SK-N-MC (cell line): ENCODE data around the gene CCDC27.

Experiments used
- DNase-seq: peaks from one replicate; pipeline ENCODE4 v3.0.0-alpha.2; 2011; ENCODE audit warnings: low read depth, low spot score
- H3K27ac ChIP-seq: fragments of 200-600 bp; sonication (generic); 2 replicates; pipeline ENCODE4 v1.5.1; 2016; ENCODE audit warnings: mixed run types
- H3K36me3 ChIP-seq: fragments of 200-600 bp; sonication (generic); 2 replicates; pipeline ENCODE4 v1.6.1; 2017; ENCODE audit warnings: antibody characterized with exemption, low read length, mixed read lengths; ENCODE audit not compliant: insufficient read depth
- H3K4me3 ChIP-seq: fragments of 200-600 bp; sonication (generic); 2 replicates; pipeline ENCODE4 v1.5.1; 2016
- H3K9ac ChIP-seq: fragments of 200-600 bp; sonication (generic); 2 replicates; pipeline ENCODE4 v1.8.0; 2017; ENCODE audit warnings: mixed run types, mixed read lengths; ENCODE audit not compliant: insufficient read length
- H3K9me3 ChIP-seq: fragments of 200-600 bp; sonication (generic); 2 replicates; pipeline ENCODE4 v1.6.1; 2017; ENCODE audit warnings: low read depth, mild to moderate bottlenecking, antibody characterized with exemption, low read length, moderate library complexity, mixed read lengths
- EZH2 ChIP-seq: fragments of 200-600 bp; sonication (generic); IDR thresholded peaks from one replicate; pipeline ENCODE4 v1.6.1; 2017; ENCODE audit warnings: antibody characterized with exemption
- FOXP2 ChIP-seq: optimal IDR thresholded peaks from 2 replicates; pipeline ENCODE3; 2011; ENCODE audit warnings: mild to moderate bottlenecking, moderate library complexity; ENCODE audit not compliant: insufficient read depth; ENCODE audit errors: extremely low read length, control extremely low read depth
- POLR2AphosphoS5 ChIP-seq: IDR thresholded peaks from 2 replicates; pipeline ENCODE4 v1.6.1; 2012; ENCODE audit warnings: mild to moderate bottlenecking, low read depth, low read length, borderline replicate concordance

Gene CCDC27

GRCh38 chr1:3708791-3709190, 43.5 kb upstream of the CCDC27 start:
- Histone ChIP-seq H3K4me3 (no peak overlapping the region), H3K27ac (no peak overlapping the region), H3K9me3 (no peaks in the 10 kb centered on the region), H3K9ac (no peak overlapping the region), H3K36me3 (no peaks in the 10 kb centered on the region)
- TF ChIP-seq EZH2: no peak
- no peak for TF ChIP-seq FOXP2
- TF ChIP-seq POLR2AphosphoS5: no peak
- no peak for DNase-seq

GRCh38 chr1:3710251-3710650, 42.0 kb upstream of the CCDC27 start:
- H3K4me3 ChIP-seq: no peak overlapping the region
- no peak for DNase-seq
- H3K9ac ChIP-seq: no peak overlapping the region
- H3K9me3 ChIP-seq: no peaks in the 10 kb centered on the region
- H3K36me3 ChIP-seq: no peaks in the 10 kb centered on the region
- TF ChIP-seq POLR2AphosphoS5: no peak
- no peak for TF ChIP-seq FOXP2
- TF ChIP-seq EZH2: no peak
- no peak overlapping the region for H3K27ac ChIP-seq

GRCh38 chr1:3711381-3711779, 40.9 kb upstream of the CCDC27 start:
- Histone ChIP-seq H3K4me3 (no peak overlapping the region), H3K9me3 (no peaks in the 10 kb centered on the region), H3K9ac (no peak overlapping the region), H3K36me3 (no peaks in the 10 kb centered on the region), H3K27ac (no peak overlapping the region)
- no peak for DNase-seq
- no peak for TF ChIP-seq EZH2
- TF ChIP-seq POLR2AphosphoS5: no peak
- no peak for TF ChIP-seq FOXP2

- H3K27ac ChIP-seq: no peak overlapping the region
- no peak overlapping the region for H3K4me3 ChIP-seq
- no peaks in the 10 kb centered on the region for H3K36me3 ChIP-seq
- H3K9ac ChIP-seq: no peak overlapping the region
- DNase-seq: no peak
- H3K9me3 ChIP-seq: no peaks in the 10 kb centered on the region
- no peak for TF ChIP-seq EZH2
These were observed 40.3 kb upstream of the CCDC27 start for GRCh38 chr1:3711780-3712451.

GRCh38 chr1:3712573-3713535, 39.4 kb upstream of the CCDC27 start:
- no peaks in the 10 kb centered on the region for H3K36me3 ChIP-seq
- no peak overlapping the region for H3K9ac ChIP-seq
- TF ChIP-seq EZH2: no peak
- TF ChIP-seq FOXP2: no peak
- no peak for TF ChIP-seq POLR2AphosphoS5
- no peak overlapping the region for H3K27ac ChIP-seq
- no peak for DNase-seq
- H3K9me3 ChIP-seq: no peaks in the 10 kb centered on the region
- no peak overlapping the region for H3K4me3 ChIP-seq

GRCh38 chr1:3713840-3714239, 38.4 kb upstream of the CCDC27 start:
- H3K4me3 ChIP-seq: no peak overlapping the region
- no peaks in the 10 kb centered on the region for H3K36me3 ChIP-seq
- no peak for DNase-seq
- no peak overlapping the region for H3K9ac ChIP-seq
- no peak overlapping the region for H3K27ac ChIP-seq
- no peak for TF ChIP-seq EZH2
- no peak for TF ChIP-seq POLR2AphosphoS5
- TF ChIP-seq FOXP2: no peak
- H3K9me3 ChIP-seq: no peaks in the 10 kb centered on the region

GRCh38 chr1:3714284-3714741, 37.9 kb upstream of the CCDC27 start:
- no peak overlapping the region for H3K4me3 ChIP-seq
- H3K9ac ChIP-seq: no peak overlapping the region
- no peak for DNase-seq
- H3K27ac ChIP-seq: no peak overlapping the region
- no peak for TF ChIP-seq FOXP2
- TF ChIP-seq POLR2AphosphoS5: no peak
- no peak for TF ChIP-seq EZH2
- H3K36me3 ChIP-seq: no peaks in the 10 kb centered on the region
- H3K9me3 ChIP-seq: no peaks in the 10 kb centered on the region

- DNase-seq: no peak
- H3K36me3 ChIP-seq: no peaks in the 10 kb centered on the region
- H3K27ac ChIP-seq: no peak overlapping the region
- no peak for TF ChIP-seq FOXP2
- TF ChIP-seq POLR2AphosphoS5: no peak
- TF ChIP-seq EZH2: no peak
- H3K9ac ChIP-seq: no peak overlapping the region
- no peak overlapping the region for H3K4me3 ChIP-seq
- no peaks in the 10 kb centered on the region for H3K9me3 ChIP-seq
These were observed 37.4 kb upstream of the CCDC27 start for GRCh38 chr1:3714814-3715213.
